HuH-7 (cell line): ENCODE results near the gene FBXL4.

Experiments used
- DNase-seq: peaks from one replicate; pipeline ENCODE4 v3.0.0; 2011; ENCODE audit warnings: low spot score

Gene FBXL4

GRCh38 chr6:98838032-98838431, 109.7 kb downstream of the FBXL4 start:
- no peak for DNase-seq

GRCh38 chr6:98836962-98837944, 110.5 kb downstream of the FBXL4 start:
- peak; percentile 67 for DNase-seq

- DNase-seq: no peak
These were observed 111.5 kb downstream of the FBXL4 start for GRCh38 chr6:98836025-98836961.

- no peak for DNase-seq
These were observed 112.4 kb downstream of the FBXL4 start for GRCh38 chr6:98835149-98836024.

GRCh38 chr6:98834060-98835031, 113.4 kb downstream of the FBXL4 start, which contains the start of gene POU3F2:
Gene POU3F2 (plus strand): TSS chr6:98834574. CDS start chr6:98834874, 300 bp downstream.
- peak; percentile 97 for DNase-seq

GRCh38 chr6:98833307-98834059, 114.3 kb downstream of the FBXL4 start:
- DNase-seq: peak; percentile 90

DNA sequence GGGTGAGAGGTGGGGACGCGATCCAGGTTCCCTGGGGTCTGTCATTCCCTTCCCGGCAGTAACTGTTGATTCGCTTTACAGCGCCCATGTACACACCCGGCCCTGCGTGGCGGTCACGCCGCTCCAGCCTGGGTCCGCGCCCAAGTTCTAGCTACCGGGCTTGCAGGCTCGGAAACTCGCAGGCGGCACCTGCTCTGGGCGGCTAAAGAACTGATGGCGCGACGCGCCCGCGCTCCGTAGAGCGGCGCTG, 114.8 kb downstream of the FBXL4 start:
- no peak for DNase-seq

- no peak for DNase-seq
These were observed 115.3 kb downstream of the FBXL4 start for GRCh38 chr6:98832284-98833056.

DNA sequence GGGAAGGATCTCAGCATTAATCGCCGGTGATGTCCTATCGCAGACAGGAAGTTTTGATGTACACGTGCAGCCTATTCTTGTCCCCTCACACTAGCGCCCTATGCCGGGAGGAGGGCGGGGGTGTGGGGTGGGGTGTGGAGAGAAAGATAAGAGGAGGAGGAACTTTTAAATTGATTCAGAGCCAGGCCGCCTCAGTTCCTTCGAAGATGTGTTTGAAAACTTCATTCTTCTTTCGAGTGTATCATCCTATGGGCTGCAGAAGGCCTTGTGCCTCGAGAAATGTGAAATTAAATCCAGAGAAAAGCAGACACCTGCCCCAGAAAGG, 115.8 kb downstream of the FBXL4 start:
- no peak for DNase-seq

DNA sequence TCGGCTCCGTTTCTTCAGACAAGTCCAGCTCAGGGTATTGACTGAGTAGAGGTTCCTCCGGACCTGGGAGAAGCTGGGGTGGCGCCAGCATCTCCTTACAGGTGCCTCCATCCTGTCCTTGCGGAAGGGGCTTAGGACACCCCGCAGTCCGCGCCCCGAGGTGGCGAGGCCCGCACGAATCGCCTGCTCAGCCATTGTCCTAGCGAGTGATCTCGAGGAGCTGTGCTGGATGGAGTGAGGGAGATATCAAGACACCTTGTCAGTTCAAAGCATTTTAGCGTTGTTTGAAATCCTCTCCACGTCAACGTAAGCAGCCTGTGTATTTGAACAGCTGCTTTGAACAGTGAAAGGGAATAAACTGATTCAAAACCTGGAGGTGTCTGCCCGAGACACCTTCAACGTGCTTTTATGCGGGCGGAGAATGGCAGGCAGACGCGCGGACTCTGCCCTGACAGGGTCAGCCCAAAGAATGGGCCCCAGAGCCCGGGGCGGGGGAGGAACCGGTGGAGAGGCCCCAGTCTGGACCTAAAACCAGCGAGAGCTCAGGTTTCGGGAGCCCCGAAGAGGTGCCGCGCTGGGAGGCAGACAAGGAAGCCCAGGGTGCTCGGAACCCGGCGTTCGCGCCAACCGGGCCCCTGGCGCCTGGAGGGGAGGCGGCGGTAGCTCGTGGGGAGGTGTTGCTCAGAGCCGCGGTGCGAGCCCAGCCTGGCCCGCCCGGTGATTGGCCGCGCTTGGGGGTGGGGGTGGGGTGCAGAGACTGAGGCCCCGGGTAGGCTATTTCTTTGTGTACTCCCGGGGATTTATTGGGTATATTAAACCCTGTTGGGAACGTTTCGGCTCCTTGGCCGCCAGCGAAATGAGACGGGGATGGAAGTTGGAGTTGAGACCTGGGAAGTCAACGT, 116.4 kb downstream of the FBXL4 start:
- DNase-seq: no peak

DNA sequence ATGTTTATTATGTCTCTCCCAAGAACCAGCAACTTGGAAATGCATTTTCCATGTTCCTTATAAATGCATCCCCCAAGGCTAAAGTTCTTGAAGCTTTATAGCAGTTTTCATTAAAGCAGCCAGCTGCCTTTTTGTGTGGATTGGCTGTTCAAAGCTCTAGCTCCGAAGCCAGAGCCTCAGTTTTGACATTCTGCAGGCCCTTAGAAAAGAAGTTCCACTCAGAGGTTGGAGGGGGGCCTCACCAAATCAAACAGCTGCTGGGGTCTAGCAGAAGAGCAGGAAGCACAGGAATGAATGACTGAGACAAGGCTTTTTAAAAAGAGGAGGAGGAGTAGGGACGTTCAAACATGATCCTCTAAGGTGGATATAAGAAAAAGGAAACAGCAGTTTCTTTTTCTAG, 117.6 kb downstream of the FBXL4 start:
- no peak for DNase-seq

DNA sequence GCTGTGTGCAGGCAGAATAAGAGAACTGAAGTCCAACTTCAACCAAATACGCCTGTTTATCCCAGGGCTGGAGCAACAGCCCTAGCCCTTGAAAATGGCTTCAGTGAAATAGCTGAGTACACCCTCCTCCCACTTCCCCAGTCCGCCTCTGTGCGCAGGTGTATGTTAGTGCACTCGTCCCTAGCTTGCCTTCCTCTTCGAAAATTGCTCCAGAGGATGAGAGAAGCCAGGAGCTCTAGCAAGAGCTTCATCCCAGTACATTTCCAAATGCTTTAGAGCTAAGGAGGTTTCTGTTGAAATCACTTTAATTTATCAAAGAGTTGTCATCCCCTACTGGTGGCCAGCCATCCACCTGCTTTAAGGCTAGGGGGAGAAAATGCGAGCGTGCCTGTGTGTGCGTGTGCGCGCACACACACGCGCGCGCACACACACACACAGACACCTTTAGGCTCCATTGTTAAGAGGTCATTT, 118.8 kb downstream of the FBXL4 start:
- DNase-seq: no peak

GRCh38 chr6:98828211-98828788, 119.4 kb downstream of the FBXL4 start:
- no peak for DNase-seq

DNA sequence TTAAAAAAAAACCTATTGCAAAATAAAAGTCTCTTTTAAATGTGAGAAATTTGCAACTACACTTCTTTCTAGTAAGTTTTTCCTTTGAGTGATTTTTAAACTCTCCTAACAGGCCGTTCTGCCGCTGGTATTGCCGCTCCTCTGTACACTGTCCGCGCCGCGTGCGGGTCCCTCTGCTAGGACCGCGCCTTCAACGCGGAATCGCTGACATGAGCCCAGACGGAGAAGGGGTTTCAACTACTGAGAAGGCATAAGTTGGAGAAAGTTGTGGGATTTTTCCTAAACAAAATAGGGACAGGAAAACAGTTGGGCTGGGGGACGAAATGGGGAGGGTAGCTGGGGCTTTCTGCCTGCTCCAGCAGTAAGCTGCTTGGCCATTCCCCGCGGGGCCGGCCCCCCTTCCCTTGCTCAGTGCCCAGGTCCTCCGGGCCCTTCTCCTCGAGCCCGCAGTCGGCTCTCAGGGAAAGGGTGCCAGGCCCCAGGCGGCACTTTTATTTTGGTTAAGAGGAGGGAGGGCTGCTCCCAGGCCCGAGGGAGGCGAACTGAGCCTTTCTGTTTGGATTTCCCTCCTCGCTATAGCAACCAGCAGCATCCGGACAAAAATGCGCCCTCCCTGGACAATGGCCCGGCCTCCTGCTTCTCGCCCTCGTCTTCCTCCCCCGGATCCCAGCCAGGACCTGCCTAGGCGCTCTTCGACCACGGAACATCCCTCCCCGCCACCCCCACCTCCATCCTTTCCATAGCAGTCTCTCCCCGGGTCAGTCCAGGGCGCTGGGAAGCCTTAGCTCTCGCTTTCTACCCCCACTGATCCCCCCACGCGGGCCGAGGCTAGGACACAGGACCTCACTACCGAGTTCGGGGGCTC, 120.2 kb downstream of the FBXL4 start:
- DNase-seq: no peak

DNA sequence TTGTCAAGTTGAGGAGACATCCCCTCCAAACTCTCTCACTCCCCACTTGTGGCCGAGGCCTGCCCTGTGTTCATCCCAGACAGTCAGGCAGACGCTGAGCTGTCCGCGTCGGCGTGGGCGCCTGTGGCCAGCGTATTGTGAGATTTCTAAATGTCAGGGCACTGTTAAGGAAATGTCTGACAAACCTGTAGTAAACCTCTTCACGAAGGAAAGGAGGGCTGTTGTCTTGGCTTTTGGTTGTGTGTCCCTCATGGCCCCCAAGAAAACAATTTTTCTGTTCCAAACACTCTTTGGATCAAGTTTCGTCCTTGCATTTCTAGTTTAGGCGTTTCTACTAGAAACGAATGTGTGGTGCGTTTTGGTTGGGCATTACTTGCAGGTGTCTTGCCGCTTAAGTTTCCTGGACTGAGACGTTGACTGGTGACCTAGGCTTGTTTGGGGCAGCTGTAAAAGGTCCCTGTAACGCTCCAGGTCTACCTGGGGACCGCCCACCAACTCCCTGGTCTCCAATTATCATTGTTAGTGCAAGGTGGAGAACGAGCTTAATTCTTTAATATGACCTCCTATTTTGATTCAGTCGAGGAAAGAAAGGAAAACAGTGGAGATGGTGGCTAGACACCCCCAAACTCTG, 122.0 kb downstream of the FBXL4 start:
- DNase-seq: no peak

DNA sequence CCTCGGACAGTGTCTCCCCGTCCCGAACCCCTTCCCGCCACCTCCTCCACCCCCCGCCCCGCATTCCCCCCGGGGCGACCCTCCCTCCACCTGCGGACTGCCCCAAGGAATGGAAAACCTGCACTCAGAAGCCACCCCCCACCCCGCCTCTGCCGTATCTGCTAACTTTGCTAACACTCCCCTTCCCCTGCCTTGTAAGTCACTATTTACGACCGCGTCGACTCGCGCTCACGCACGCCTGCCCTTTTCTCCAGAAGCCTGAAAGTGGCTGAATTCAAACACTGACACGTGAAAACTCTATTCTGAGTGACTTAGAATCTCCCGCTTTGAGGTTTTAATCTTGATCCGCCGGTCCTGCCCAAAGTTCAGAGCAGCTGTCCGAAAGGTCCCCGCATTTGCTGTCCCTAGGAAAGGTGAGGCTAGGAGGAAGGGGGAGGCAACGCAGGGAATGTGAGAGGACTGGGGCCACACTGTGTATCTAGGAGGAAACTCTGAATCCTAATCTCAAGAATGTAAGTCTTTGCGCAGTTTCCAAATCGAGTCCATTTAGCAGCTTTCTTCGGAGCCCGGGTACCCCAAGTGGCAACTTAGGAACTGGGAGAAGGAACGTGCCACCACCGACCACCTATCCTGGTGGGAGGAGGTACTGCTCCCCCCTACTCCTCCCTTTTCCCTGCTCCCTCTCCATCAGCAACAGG, 122.7 kb downstream of the FBXL4 start:
- no peak for DNase-seq
